Measurements from ENCODE around the gene ALDOB. TPM values are rescaled to one million over a fixed set of nuclear protein-coding genes. Genes with fewer than 3 reads are reported as not detected.

The ALDOB gene
- total RNA-seq, 1 experiment from 2014 or later = 0.67 TPM

GRCh38 chr9:101457003-101457402 is 21.4 kb upstream of the ALDOB start:
- Histone ChIP-seq H3K4me1 (ENCODE audit: control insufficient read depth, insufficient read depth, low read length) (no peaks in the 10 kb centered on the region), H3K27me3 (ENCODE audit: control insufficient read depth, insufficient read depth, low read length) (no peaks in the 10 kb centered on the region), H3K9me3 (ENCODE audit: control insufficient read depth, insufficient read depth, low read depth, low read length) (no peaks in the 10 kb centered on the region), H3K36me3 (ENCODE audit: control insufficient read depth, insufficient read depth, low read length) (no peaks in the 10 kb centered on the region), H3K27ac (ENCODE audit: low read length) (no peak overlapping the region), H3K4me3 (ENCODE audit: low read depth in 2 of 2, low read length in 2 of 2) (no peak overlapping the region)
- in situ Hi-C loops (cut with HindIII; ENCODE audit: low pct_unique_long_range_greater_than_20kb, low sequenced_read_pairs) = no loop called here
- TF ChIP-seq CTCF (IDR thresholded peaks at IDR 0.05) = peak; percentile 28; the same call in 1 of the 2 replicates
- no peak for TF ChIP-seq TCF7L2 (IDR thresholded peaks at IDR 0.05; ENCODE audit: low read depth, low read length)
- no peak for TF ChIP-seq SIN3A (IDR thresholded peaks at IDR 0.05; ENCODE audit: borderline replicate concordance, insufficient read depth, low read depth, low read length)
- POLR2A ChIA-PET = no interaction called here
- intact Hi-C loops (cut with micrococcal nuclease; ENCODE audit: unreplicated experiment) = no loop called here
- CTCF ChIA-PET = no interaction called here
- DNase-seq (ENCODE audit: low read depth, low spot score) = no peak
- ATAC-seq = no peak
- no TSS peak for BruUV-seq (replicated peaks)

GRCh38 chr9:101455656-101456240 is 20.2 kb upstream of the ALDOB start:
- CTCF ChIA-PET = no interaction called here
- no peak for TF ChIP-seq CTCF (IDR thresholded peaks at IDR 0.05)
- no TSS peak for BruUV-seq (replicated peaks)
- H3K27ac ChIP-seq (ENCODE audit: low read length) = no peak overlapping the region
- POLR2A ChIA-PET = no interaction called here
- H3K27me3 ChIP-seq (ENCODE audit: control insufficient read depth, insufficient read depth, low read length) = no peaks in the 10 kb centered on the region
- no peaks in the 10 kb centered on the region for H3K9me3 ChIP-seq (ENCODE audit: control insufficient read depth, insufficient read depth, low read depth, low read length)
- no peaks in the 10 kb centered on the region for H3K4me1 ChIP-seq (ENCODE audit: control insufficient read depth, insufficient read depth, low read length)
- no peaks in the 10 kb centered on the region for H3K36me3 ChIP-seq (ENCODE audit: control insufficient read depth, insufficient read depth, low read length)
- in situ Hi-C loops (cut with HindIII; ENCODE audit: low pct_unique_long_range_greater_than_20kb, low sequenced_read_pairs) (no loop called here), intact Hi-C loops (cut with micrococcal nuclease; ENCODE audit: unreplicated experiment) (no loop called here)
- H3K4me3 ChIP-seq (ENCODE audit: low read depth in 2 of 2, low read length in 2 of 2) = no peak overlapping the region
- no peak for ATAC-seq
- DNase-seq (ENCODE audit: low read depth, low spot score) = no peak

GRCh38 chr9:101453776-101454570 is 18.4 kb upstream of the ALDOB start:
- Histone ChIP-seq H3K27ac (ENCODE audit: low read length) (no peak overlapping the region), H3K4me1 (ENCODE audit: control insufficient read depth, insufficient read depth, low read length) (no peaks in the 10 kb centered on the region), H3K27me3 (ENCODE audit: control insufficient read depth, insufficient read depth, low read length) (peaks cover 2% of the 10 kb centered on the region; the same call in 1 of the 2 replicates), H3K4me3 (ENCODE audit: low read depth in 2 of 2, low read length in 2 of 2) (no peak overlapping the region), H3K36me3 (ENCODE audit: control insufficient read depth, insufficient read depth, low read length) (no peaks in the 10 kb centered on the region), H3K9me3 (ENCODE audit: control insufficient read depth, insufficient read depth, low read depth, low read length) (no peaks in the 10 kb centered on the region)
- POLR2A ChIA-PET = no interaction called here
- intact Hi-C loops (cut with micrococcal nuclease; ENCODE audit: unreplicated experiment) (no loop called here), in situ Hi-C loops (cut with HindIII; ENCODE audit: low pct_unique_long_range_greater_than_20kb, low sequenced_read_pairs) (no loop called here)
- TF ChIP-seq POLR2AphosphoS5 (IDR thresholded peaks at IDR 0.05; ENCODE audit: low read depth, low read length) (no peak), CTCF (IDR thresholded peaks at IDR 0.05) (no peak), TCF7L2 (IDR thresholded peaks at IDR 0.05; ENCODE audit: low read depth, low read length) (no peak), REST (IDR thresholded peaks at IDR 0.05; ENCODE audit: insufficient read depth in 1 of 2, low read depth in 2 of 2, low read length in 1 of 2) (no peak), SIN3A (IDR thresholded peaks at IDR 0.05; ENCODE audit: borderline replicate concordance, insufficient read depth, low read depth, low read length) (no peak)
- no peak for DNase-seq (ENCODE audit: low read depth, low spot score)
- no TSS peak for BruUV-seq (replicated peaks)
- no peak for ATAC-seq
- CTCF ChIA-PET = no interaction called here

All from Panc1 (cell line).